NCI-H2029 (cell line): Measurements from ENCODE around the gene MRPL58.

Experiments used
- DNase-seq: peaks from one replicate; lab custom pipeline; 2025; lab: John Stamatoyannopoulos, UW

The MRPL58 gene

GRCh38 chr17:75047398-75048098 is 35.1 kb downstream of the MRPL58 start:
- peak; percentile 2 for DNase-seq

- no peak for DNase-seq
These were observed 35.9 kb downstream of the MRPL58 start for GRCh38 chr17:75048249-75048878.

GRCh38 chr17:75049057-75049456 is 36.6 kb downstream of the MRPL58 start:
- no peak for DNase-seq

- no peak for DNase-seq
These were observed 37.2 kb downstream of the MRPL58 start for GRCh38 chr17:75049706-75050105.

DNA sequence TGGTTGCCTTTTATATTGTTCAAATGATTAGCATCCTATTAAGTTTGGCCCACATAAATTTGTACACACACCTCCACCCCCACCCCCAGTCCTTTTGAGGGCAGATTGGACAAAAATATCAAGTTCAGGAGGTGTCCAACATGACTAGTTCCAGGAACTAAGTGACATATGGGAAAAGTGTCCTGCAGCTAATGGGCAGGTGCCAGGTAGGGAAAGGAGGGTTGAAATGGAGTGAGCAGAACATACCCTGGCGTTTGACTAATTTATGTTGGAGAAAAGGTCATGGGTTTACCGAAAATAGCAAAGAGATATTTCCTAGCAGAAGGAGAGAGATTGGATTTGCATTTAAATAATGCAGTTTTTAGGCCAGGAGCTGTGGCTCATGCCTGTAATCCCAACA is 39.5 kb downstream of the MRPL58 start:
- DNase-seq, result no peak

GRCh38 chr17:75059369-75060345 is 47.2 kb downstream of the MRPL58 start:
- no peak for DNase-seq

GRCh38 chr17:75060434-75061054 is 48.1 kb downstream of the MRPL58 start:
- no peak for DNase-seq

- DNase-seq, result no peak
These were observed 48.6 kb downstream of the MRPL58 start for GRCh38 chr17:75061055-75061438.

- no peak for DNase-seq
These were observed 49.1 kb downstream of the MRPL58 start for GRCh38 chr17:75061618-75062017.

DNA sequence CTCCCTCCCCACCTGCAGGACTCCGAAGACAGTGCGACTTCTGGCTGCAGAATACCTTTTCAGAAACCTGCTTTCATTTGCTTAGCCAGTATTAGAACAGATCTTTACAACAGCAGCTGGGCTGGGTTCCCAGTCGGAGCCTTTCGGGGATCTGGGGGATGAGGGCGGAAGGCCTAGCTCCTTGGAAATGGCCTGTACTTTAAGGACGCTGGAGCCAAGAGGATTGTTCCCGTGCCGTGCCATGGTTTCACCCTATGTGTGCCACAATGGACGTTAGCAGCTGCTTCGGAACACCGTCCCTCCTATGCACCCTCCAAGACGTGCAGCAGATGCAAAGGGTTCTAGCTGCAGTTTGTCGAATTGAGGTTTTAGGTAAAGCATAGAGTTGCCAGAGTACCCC is 50.7 kb downstream of the MRPL58 start:
- DNase-seq, result no peak

GRCh38 chr17:75063626-75064025 is 51.2 kb downstream of the MRPL58 start:
- DNase-seq, result no peak

DNA sequence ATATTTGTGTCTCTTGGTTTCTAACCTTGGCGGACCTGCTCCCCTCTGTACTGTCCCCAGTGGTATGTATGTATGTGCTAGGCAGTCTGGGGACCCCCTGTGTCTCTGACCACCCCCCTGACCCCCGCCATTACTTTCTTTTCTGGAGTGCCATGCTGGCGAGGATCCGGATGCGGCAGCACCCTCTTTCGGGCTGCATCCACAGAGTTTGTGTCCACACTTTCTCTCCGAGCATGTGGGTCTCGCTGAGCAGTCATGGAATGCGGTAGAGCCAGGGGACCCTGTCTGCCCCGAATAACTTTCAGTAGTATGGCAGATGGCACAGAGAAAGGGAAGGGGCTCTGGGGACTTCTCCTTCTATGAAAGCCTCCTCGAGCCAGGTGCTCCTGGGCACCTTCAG is 51.6 kb downstream of the MRPL58 start:
- no peak for DNase-seq

- DNase-seq, result no peak
These were observed 52.0 kb downstream of the MRPL58 start for GRCh38 chr17:75064460-75064859.

GRCh38 chr17:75064867-75065561 is 52.5 kb downstream of the MRPL58 start:
- DNase-seq, result no peak

DNA sequence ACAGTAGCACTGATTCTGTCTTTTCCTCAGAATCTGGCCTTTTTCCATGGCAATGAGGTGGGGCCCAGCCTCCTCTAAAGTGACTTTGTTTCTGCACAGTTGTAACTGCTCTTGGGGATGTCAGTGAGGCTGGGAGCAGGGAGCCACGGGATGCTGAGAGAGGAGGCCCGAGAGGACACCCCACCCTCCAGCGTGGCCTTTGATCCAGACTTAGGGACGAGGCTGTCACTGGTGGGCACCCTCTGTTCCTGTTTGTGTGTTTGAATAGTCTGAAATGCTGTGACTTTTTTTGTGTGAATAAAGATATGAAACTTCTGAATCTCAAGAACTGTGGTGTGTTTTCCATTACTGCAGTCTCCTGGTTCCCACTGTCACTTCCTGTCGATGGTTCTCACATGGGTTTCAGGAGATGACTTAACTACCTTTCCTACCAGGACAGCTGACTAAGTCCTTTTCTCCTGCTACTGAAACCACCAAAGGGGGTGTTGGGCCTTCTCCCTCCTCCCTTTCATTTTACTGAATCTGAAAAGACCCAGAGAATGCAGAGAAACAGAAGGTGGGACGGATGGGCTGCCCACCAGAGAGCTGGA is 53.2 kb downstream of the MRPL58 start:
- DNase-seq, result no peak

GRCh38 chr17:75067856-75068255 is 55.4 kb downstream of the MRPL58 start:
- DNase-seq, result no peak

DNA sequence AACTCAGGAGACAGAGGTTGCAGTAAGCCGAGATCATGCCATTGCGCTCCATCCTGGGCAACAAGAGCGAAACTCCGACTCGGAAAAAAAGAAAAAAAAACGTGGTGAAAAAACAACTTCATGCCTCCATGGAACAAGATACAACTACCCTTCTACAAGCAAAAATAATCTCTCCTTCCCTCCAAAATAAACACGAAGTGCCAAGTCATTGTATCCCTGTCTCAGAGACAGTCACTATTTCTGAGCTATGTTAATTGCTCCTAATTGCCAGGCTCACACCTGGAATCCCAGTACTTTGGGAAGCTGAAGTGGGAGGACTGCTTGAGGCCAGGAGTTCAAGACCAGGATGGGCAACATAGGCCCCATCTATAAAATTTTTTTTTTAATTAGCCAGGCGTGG is 56.3 kb downstream of the MRPL58 start:
- DNase-seq, result no peak

DNA sequence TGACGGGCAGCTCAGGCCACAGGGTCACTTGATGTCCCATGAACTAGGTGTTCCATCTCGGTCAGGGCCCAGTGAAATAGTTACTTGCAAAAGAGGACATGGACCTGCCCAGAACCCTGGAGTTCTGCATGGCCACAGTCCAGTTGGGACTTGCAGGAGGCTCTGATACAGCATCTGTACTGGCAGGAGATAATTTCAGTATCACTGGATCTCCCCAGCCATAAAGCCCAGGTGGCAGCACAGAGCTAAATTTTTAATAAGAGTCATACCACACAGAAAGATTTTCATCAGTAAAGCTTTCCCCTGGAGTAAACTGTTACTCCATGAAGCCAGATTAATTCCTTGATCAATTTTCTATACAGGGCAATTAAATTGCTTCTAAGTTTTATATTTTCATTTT is 57.3 kb downstream of the MRPL58 start:
- DNase-seq, result no peak
